D721Med (cell line): ENCODE data around the gene FXYD5.

ENCODE experiments used
- DNase-seq: peaks from one replicate; pipeline ENCODE4 v3.0.0; 2011; ENCODE audit warnings: low spot score; ENCODE audit not compliant: insufficient read length
- FAIRE-seq: peaks from 2 replicates; lab custom pipeline; 2011; peaks lifted over from hg19 to GRCh38; lab: Jason Lieb, UNC
- TF ChIP-seq, protein P1 (sequence below): IDR thresholded peaks from 2 replicates; pipeline ENCODE4 v1.5.1; 2012; ENCODE audit warnings: mild to moderate bottlenecking, control low read depth; ENCODE audit not compliant: insufficient read depth; ENCODE audit errors: missing control alignments

Gene FXYD5

DNA sequence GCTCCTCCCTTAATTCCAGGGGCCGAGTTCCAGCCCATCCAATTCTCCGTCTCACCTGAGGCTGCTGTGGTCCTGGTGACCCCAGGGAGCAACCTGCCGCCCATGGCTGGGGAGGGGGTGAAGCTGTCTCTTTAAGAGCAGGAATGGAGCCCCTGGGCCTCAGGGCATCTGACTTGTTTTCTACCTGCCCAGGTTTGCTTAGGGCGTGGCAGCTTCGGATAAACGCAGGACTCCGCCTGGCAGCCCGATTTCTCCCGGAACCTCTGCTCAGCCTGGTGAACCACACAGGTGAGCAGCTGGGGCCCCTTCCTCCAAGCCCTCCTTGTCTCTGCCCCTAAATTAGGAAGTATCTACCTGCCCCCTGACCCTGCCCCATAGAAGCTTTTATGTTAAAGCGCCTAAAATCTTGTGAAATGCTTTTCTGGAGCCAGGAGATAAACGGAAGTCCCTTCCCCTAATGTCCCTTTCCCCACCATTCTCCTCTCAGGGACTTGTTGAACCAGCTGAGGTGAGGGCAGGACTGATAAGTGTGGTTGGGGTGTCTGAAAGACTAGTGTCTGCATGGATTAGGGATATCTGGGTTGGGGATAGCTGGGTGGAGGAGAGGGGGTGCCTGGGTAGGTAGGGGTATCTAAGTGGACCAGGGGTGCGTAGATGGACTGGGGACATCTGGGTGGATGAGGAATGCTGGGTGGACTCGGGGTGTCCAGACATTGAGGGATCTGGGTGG lies 38.3 kb upstream of the FXYD5 start:
- no peak for DNase-seq
- TF ChIP-seq, protein P1, sequence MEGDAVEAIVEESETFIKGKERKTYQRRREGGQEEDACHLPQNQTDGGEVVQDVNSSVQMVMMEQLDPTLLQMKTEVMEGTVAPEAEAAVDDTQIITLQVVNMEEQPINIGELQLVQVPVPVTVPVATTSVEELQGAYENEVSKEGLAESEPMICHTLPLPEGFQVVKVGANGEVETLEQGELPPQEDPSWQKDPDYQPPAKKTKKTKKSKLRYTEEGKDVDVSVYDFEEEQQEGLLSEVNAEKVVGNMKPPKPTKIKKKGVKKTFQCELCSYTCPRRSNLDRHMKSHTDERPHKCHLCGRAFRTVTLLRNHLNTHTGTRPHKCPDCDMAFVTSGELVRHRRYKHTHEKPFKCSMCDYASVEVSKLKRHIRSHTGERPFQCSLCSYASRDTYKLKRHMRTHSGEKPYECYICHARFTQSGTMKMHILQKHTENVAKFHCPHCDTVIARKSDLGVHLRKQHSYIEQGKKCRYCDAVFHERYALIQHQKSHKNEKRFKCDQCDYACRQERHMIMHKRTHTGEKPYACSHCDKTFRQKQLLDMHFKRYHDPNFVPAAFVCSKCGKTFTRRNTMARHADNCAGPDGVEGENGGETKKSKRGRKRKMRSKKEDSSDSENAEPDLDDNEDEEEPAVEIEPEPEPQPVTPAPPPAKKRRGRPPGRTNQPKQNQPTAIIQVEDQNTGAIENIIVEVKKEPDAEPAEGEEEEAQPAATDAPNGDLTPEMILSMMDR: no peak
- no peak for FAIRE-seq

DNA sequence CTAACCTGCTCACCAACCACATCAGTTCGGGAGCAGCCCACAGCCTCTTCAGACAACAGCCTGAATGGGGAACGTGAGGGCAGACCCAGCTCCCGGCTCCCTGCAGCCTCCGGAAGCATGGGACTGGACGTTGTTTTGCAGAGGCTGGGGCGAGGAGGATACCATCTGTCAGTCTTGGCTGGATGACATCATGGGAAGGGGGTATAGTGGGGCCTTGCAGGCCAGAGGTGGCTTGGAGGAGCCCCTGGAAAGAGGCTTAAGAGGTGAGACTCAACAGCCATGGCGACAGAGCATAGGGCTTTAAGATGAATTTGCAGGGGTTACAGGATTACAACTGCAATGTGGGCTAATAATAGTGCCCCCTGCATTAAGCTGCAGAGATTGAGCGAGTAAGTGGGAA lies 37.4 kb upstream of the FXYD5 start:
- DNase-seq (peak; percentile 83), FAIRE-seq (peak; percentile 92)
- TF ChIP-seq, protein P1: no peak

DNA sequence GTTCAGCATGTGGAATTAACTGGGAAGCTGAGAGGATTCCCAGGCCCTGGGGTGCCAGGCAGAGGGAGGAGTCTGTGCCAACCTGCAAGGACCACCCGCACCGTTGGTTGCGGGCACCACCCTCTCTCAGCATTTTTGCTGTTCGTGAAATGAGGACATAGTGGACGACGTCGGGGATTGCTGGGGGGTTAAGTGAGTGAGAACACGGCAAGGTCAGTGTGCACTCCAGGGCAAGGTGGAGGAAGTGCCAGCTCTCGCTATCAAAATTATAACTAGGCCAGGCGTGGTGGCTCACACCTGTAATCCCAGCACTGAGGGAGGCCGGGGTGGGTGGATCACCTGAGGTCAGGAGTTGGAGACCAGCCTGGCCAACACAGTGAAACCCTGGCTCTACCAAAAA lies 36.7 kb upstream of the FXYD5 start:
- TF ChIP-seq, protein P1: no peak
- FAIRE-seq (no peak), DNase-seq (no peak)

DNA sequence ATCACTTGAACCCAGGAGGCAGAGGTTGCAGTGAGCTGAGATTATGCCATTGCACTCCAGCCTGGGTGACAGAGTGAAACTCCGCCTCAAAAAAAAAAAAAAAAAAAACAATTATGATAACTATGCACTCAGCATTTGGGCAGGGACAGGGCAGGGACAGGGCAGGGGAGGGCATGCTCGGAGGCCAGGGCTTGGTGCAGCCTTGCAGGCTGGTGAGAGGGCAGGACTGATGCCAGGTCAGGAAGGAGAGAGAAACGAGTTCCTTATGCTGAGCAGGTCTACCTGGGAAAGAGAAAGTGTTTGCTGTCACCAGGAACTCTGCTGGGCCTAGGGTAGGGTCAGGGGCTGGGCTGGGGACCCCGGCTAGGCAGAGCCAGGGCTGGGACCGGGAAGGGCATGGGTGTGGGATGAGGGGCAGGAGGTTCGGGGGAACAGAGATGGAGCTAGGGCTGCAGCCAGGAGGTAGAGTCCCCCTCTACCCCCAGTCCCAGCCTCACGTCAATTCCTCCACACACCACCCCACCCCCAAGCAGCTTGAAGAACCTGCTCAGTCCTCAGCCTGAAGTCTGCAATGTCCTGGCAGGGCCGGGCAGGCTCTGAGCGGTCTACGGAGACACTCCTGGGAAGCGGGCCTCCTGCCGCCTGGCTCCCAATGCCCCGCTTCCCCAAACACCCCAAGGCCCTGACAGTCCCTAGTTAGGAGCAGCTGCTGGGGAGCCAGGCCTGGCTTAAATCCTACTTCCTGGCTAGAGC lies 36.1 kb upstream of the FXYD5 start:
- DNase-seq (no peak), FAIRE-seq (no peak)
- TF ChIP-seq, protein P1: no peak

DNA sequence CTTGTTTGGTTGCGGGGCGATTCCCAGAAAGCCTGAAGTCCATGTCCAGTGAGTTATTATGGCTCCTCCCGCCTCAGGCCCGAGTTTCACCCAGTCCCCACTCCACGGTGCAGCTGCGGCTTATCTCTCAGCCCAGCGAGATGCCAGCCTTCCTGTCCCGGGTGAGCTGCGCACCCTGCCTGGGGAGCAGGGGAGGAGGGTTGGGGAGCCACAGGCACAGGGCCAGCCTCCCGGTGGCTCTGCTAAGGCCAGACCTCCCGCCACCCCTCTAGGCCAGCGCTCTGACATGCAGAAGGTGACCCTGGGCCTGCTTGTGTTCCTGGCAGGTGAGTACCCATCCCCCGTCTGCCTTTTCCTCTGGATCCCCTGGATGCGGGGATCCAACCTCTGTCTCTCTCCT lies 35.4 kb upstream of the FXYD5 start:
- FAIRE-seq (no peak), DNase-seq (no peak)
- TF ChIP-seq, protein P1: no peak

DNA sequence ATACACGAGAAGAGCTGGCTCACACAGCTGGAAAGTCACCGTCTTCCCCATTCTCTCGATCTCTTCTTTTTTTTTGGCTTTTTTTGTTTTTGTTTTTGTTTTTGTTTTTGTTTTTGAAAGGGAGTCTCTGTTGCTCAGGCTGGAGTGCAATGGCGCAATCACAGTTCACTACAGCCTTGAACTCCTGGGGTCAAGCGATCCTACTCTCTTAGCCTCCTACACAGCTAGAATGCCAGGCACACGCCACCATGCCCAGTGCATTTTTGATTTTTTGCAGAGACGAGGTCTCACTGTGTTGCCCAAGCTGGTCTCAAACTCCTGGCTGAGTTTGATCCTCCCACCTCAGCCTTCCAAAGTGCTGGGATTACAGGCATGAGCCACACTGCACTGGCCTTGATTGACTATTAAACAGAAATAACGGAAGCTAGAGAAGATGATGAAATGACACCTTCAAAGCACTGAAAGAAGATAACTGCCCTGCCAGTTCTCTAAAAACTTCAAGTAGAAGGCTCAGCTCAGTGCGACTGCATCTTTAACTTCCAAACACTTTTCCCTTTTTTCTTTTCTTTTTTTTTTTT lies 34.9 kb upstream of the FXYD5 start:
- DNase-seq (no peak), FAIRE-seq (no peak)
- TF ChIP-seq, protein P1: no peak

DNA sequence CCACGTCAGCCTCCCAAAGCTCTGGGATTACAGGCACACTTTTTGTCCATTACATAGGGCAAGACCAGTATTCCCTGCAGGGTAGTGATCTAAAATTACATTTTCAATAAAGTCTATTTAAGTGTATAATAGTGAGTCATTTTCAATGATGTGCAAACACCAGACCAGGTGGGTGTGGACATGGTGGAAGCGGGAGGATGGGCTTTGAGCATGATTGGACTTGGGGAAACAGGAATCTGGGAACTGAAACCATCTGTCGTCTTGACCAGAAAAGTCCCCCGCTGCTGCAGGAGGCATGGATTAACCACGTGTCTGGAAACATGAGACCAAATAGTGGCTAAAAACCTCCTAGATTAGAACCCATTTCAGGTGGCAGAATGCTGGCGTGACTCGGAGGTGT lies 34.0 kb upstream of the FXYD5 start:
- DNase-seq (no peak), FAIRE-seq (no peak)
- TF ChIP-seq, protein P1: no peak
